AML-193 (cell line): ENCODE results near the gene B3GNT8.
"Not testable (repeated sequence)": the region's sequence is repeated elsewhere in the genome, so short reads cannot be mapped to it uniquely, and the experiment has no call there.

ENCODE experiments used
- DNase-seq, 2 experiments: peaks; one replicate each; lab custom pipeline; 2025; lab: John Stamatoyannopoulos, UW

B3GNT8 gene

DNA sequence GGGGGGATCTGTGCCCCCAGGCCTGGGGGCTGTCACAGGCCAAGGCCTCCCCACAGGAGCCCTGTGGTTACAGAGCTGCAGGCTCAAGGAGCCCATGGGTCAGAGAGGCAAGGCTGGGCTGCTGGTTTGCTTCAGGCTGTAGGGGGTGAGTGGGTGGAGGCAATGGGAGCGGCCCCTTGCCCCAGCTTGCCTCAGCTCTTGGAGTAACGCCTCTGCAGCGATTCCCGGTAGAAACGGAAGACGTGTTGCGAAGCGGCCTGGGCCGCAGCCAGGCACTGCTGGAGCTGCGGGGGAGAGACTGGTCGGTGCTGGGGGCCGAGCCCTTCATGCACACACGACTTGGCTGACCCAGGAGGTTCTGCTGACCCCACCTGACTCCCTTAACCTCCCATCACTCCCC, 40.7 kb downstream of the B3GNT8 start:
- DNase-seq: no peak

GRCh38 chr19:41384351-41384750, 42.8 kb downstream of the B3GNT8 start:
- no peak for DNase-seq

- not testable (repeated sequence) for DNase-seq
Observed at GRCh38 chr19:41381536-41381935, 45.6 kb downstream of the B3GNT8 start.

- no peak for DNase-seq
Observed at GRCh38 chr19:41377977-41378709, 49.0 kb downstream of the B3GNT8 start.

GRCh38 chr19:41376998-41377365, 50.2 kb downstream of the B3GNT8 start:
- no peak for DNase-seq

DNA sequence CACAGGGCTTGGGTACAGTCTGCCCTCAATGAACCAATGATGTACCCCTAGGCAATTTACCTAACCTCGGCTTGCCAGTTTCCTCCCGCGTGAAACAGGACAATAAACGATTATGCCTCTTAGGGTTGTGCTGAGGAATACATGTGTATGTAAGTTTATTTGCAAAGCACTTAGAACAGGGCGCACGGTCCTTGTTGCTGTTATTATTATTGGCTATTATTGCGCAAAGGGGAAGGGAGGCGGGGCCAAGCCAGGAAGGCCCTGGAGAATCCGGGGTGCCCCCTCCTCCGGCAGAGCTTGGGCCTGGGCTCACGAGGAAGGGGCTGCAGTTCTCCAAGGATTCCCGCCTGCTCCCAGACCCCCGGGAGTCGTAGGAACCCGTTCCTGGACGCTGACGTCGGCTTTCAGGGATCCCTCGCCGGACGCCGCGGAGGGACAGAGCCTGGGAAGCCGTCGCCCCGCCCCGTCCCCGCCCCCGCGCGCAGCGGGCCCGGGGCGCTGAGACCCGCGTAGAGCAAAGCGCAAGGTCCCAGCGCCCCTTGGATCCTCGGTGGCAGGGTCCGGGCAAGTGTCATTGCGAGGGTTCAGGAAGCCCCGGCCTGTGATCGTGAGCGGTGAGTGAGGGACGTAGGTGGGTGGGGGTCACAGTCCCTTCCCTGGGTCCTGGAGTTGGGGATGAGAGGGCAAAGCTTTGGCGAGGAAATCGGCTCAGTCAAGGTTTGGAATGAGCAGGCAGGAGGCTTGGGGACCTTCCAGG, 50.8 kb downstream of the B3GNT8 start, which contains the start of gene TMEM91:
Gene TMEM91, plus strand, starts transcription at position 293 of the 757 bp plus-strand sequence. CDS start 1,777 bp downstream, outside the sequence.
- no peak for DNase-seq
